Panc1 (cell line): ENCODE data around the gene FAM13A.

Experiments used
- POLR2AphosphoS5 ChIP-seq: IDR thresholded peaks from 2 replicates; pipeline ENCODE4 v1.6.1; 2012; ENCODE audit warnings: mild to moderate bottlenecking, low read depth, low read length, moderate library complexity
- TF ChIP-seq, protein P1 (sequence below): fragments of 450-650 bp; IDR thresholded peaks from 2 replicates; pipeline ENCODE4 v1.5.1; 2017; ENCODE audit warnings: mild to moderate bottlenecking
- TF ChIP-seq, protein P2 (sequence below), 2 experiments: IDR thresholded peaks; 2 replicates each; pipeline ENCODE4 v1.6.1; 2011 to 2012; ENCODE audit warnings: low read depth in 2 of 2, control low read depth in 1 of 2, low read length in 1 of 2, mild to moderate bottlenecking in 1 of 2, moderate library complexity in 1 of 2; ENCODE audit not compliant: insufficient read depth in 1 of 2

DNA sequence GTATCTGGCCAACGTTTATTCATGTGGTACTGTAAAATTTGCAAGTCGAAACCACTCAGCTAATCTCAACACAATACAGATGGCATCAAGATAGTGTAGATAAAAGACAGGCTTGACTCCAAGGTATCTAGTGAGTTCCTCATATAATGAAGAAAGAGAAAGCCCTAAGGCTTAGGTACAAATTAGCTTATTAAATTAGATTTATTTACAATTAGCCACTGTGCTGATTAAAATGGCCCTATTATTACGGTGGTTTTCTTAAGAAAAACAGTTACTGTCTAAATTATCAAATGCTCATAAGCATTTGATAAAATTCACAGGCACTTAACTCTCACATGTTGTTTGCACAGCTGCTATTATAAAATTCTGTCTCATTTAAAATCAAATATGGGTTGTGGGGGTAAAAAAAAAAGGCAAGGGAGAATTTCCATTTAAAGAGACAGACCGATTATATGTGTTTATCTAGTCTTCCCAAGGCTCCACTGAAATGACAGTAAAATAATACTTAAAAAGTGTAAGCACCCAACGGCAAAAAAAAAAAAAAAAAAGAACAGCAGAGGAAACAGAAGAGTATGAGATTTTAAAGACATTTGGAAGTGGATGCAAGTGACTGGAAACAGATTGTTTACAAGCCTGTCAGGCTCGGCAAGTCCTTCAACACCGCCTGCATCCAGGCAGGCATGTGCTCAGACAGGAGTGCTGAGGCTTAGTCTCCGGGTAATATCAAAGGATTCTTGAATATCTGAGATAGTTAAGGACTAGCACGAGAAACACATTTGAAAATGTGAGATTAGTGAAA is 55.1 kb downstream of the FAM13A start:
- TF ChIP-seq, protein P1, sequence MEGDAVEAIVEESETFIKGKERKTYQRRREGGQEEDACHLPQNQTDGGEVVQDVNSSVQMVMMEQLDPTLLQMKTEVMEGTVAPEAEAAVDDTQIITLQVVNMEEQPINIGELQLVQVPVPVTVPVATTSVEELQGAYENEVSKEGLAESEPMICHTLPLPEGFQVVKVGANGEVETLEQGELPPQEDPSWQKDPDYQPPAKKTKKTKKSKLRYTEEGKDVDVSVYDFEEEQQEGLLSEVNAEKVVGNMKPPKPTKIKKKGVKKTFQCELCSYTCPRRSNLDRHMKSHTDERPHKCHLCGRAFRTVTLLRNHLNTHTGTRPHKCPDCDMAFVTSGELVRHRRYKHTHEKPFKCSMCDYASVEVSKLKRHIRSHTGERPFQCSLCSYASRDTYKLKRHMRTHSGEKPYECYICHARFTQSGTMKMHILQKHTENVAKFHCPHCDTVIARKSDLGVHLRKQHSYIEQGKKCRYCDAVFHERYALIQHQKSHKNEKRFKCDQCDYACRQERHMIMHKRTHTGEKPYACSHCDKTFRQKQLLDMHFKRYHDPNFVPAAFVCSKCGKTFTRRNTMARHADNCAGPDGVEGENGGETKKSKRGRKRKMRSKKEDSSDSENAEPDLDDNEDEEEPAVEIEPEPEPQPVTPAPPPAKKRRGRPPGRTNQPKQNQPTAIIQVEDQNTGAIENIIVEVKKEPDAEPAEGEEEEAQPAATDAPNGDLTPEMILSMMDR, result no peak
- TF ChIP-seq POLR2AphosphoS5, result no peak
- TF ChIP-seq, protein P2, sequence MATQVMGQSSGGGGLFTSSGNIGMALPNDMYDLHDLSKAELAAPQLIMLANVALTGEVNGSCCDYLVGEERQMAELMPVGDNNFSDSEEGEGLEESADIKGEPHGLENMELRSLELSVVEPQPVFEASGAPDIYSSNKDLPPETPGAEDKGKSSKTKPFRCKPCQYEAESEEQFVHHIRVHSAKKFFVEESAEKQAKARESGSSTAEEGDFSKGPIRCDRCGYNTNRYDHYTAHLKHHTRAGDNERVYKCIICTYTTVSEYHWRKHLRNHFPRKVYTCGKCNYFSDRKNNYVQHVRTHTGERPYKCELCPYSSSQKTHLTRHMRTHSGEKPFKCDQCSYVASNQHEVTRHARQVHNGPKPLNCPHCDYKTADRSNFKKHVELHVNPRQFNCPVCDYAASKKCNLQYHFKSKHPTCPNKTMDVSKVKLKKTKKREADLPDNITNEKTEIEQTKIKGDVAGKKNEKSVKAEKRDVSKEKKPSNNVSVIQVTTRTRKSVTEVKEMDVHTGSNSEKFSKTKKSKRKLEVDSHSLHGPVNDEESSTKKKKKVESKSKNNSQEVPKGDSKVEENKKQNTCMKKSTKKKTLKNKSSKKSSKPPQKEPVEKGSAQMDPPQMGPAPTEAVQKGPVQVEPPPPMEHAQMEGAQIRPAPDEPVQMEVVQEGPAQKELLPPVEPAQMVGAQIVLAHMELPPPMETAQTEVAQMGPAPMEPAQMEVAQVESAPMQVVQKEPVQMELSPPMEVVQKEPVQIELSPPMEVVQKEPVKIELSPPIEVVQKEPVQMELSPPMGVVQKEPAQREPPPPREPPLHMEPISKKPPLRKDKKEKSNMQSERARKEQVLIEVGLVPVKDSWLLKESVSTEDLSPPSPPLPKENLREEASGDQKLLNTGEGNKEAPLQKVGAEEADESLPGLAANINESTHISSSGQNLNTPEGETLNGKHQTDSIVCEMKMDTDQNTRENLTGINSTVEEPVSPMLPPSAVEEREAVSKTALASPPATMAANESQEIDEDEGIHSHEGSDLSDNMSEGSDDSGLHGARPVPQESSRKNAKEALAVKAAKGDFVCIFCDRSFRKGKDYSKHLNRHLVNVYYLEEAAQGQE (IDR thresholded peaks at IDR 0.05; ENCODE audit: insufficient read depth in 1 of 2, low read depth in 2 of 2, low read length in 1 of 2), result no peak
